GM18519 (cell line): Measurements from ENCODE around the gene OR1J4.

ENCODE experiments used
- ATAC-seq: cut with Tn5 transposase; IDR thresholded peaks from one replicate; pipeline ENCODE4 v1.9.1; 2021; ENCODE audit warnings: mild to moderate bottlenecking, moderate library complexity; ENCODE audit not compliant: unreplicated experiment, low FRiP score

OR1J4 gene

GRCh38 chr9:122567901-122568300 lies 49.0 kb downstream of the OR1J4 start:
- no peak for ATAC-seq
